Breast epithelium (tissue), 4 donors: ENCODE results near the gene YPEL1. TPM values are rescaled to one million over a fixed set of nuclear protein-coding genes. Genes with fewer than 3 reads are reported as not detected.

Experiments
- DNase-seq, 2 donors: peaks; one replicate each; pipeline ENCODE4 v3.0.0-alpha.2; 2019; ENCODE audit warnings: low spot score in 2 of 2
- H3K27ac ChIP-seq, 2 donors: fragments of 200-600 bp; sonication (generic) in 1 of 2; one replicate each; pipeline ENCODE4 v1.5.1; 2016 to 2019; ENCODE audit warnings: mild to moderate bottlenecking in 1 of 2
- H3K27me3 ChIP-seq, 2 donors: fragments of 200-600 bp; sonication (generic) in 1 of 2; one replicate each; pipeline versions ENCODE4 v1.5.1 to v1.6.0; 2017 to 2019; ENCODE audit warnings: control low read depth in 1 of 2, mild to moderate bottlenecking in 1 of 2
- H3K36me3 ChIP-seq: fragments of 200-600 bp; one replicate; pipeline ENCODE4 v1.5.1; 2019
- H3K4me1 ChIP-seq, 2 donors: fragments of 200-600 bp; sonication (generic); one replicate each; pipeline ENCODE4 v1.5.1; 2016 to 2019; ENCODE audit warnings: control low read depth in 1 of 2
- H3K4me3 ChIP-seq, 3 donors: fragments of 200-600 bp; sonication (generic); 1 replicate in 2 of 3; 2 replicates in 1 of 3; pipeline ENCODE4 v1.5.1; 2016 to 2019; ENCODE audit warnings: mild to moderate bottlenecking in 3 of 3, moderate library complexity in 2 of 3
- H3K9me3 ChIP-seq, 2 donors: fragments of 200-600 bp; sonication (generic) in 1 of 2; one replicate each; pipeline ENCODE4 v1.5.1; 2016 to 2019; ENCODE audit warnings: control low read depth in 1 of 2
- POLR2A ChIP-seq: fragments of 450-650 bp; IDR thresholded peaks from one replicate; pipeline ENCODE4 v1.6.1; 2016; ENCODE audit warnings: antibody characterized with exemption, mild to moderate bottlenecking, moderate library complexity
- POLR2AphosphoS5 ChIP-seq, 3 donors: sonication (generic); formaldehyde crosslinking; IDR thresholded peaks; one replicate each; pipeline ENCODE4 v1.6.1; 2017; ENCODE audit warnings: antibody characterized with exemption in 3 of 3
- intact Hi-C: fragments of 100-400 bp; cut with DNase I; formaldehyde crosslinking; loops from one replicate; pipeline ENCODE4 v1.15.1; 2023; ENCODE audit warnings: low total_unique reads
- total RNA-seq, 3 donors: library from RNA; depleted of rRNA; stranded (reverse); fragments of >200 nt; gene quantifications; one replicate each; pipeline ENCODE4 v1.1.0, GENCODE V29; 2016
- TF ChIP-seq, protein P1 (sequence below), 3 donors: fragments of 450-650 bp; IDR thresholded peaks; one replicate each; pipeline ENCODE4 v1.5.1; 2016 to 2017; ENCODE audit warnings: antibody characterized with exemption in 3 of 3, mild to moderate bottlenecking in 3 of 3, moderate library complexity in 3 of 3

The YPEL1 gene
- total RNA-seq, 3 donors from 2014 or later: 7.8 to 8.5 (median 7.9) TPM

DNA sequence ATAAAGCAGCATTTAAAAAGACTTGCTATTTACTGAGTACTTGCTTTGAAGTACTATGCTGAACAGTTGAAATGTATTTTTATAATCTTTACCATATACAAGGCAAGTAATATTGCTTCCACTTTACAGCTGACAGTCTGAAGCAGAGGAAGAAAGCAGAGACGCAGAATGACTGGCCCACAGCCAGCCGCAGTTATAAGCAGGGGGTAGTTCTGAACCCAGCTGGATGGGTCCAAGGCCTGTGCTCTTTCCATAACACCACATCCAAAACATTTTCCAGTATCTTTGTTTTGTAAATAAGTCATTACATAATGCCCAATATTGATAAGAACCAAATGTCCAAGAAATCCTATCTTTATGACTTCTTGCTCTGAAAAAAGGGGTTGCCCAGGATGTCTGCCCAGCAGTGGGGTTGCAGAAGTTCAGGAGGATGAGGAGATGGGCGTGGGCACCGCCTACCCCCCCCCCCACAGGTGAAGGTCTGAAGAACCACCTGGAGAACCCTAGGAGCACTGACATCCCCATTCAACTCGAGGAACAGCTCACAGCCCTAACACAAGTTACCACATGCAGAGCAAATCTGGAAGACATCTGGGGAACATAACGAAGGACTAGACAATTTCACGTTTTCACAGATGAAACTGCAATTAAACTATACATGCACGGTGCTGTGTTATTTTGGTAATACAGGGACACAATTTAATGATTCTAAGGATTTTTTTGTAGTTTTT lies 24.2 kb upstream of the YPEL1 start:
- Histone ChIP-seq H3K4me3 (no peak overlapping the region), H3K4me1 (no peaks in the 10 kb centered on the region), H3K36me3 (peaks cover 4% of the 10 kb centered on the region), H3K27me3 (no peaks in the 10 kb centered on the region), H3K9me3 (no peaks in the 10 kb centered on the region), H3K27ac (no peak overlapping the region)
- intact Hi-C loops: no loop called here
- DNase-seq: no peak
- TF ChIP-seq POLR2A (no peak), POLR2AphosphoS5 (IDR thresholded peaks at IDR 0.05) (no peak)
- TF ChIP-seq, protein P1, sequence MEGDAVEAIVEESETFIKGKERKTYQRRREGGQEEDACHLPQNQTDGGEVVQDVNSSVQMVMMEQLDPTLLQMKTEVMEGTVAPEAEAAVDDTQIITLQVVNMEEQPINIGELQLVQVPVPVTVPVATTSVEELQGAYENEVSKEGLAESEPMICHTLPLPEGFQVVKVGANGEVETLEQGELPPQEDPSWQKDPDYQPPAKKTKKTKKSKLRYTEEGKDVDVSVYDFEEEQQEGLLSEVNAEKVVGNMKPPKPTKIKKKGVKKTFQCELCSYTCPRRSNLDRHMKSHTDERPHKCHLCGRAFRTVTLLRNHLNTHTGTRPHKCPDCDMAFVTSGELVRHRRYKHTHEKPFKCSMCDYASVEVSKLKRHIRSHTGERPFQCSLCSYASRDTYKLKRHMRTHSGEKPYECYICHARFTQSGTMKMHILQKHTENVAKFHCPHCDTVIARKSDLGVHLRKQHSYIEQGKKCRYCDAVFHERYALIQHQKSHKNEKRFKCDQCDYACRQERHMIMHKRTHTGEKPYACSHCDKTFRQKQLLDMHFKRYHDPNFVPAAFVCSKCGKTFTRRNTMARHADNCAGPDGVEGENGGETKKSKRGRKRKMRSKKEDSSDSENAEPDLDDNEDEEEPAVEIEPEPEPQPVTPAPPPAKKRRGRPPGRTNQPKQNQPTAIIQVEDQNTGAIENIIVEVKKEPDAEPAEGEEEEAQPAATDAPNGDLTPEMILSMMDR (IDR thresholded peaks at IDR 0.05): no peak

DNA sequence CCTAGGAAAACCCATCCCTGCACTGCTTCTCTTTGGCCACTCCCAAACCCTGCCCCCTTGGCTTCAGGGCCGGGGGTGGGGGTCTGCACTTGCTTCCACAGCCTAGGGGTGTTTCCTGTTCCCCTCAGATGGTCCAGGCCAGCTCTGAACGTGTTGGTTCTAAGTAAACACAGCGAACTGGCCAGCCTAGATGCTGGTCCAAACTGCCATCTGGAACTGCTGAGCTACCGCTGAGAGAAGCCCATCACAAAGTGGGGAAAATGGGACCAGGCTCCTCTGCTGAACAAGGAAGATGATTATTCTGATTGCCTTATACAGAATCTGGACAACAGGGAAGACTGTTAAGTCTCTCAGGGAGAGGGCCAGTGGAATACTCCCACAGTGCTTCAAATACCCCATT lies 23.5 kb upstream of the YPEL1 start:
- no peaks in the 10 kb centered on the region for H3K27me3 ChIP-seq
- H3K9me3 ChIP-seq: no peaks in the 10 kb centered on the region
- peaks cover 4% of the 10 kb centered on the region for H3K36me3 ChIP-seq
- no peak for DNase-seq
- no peak for TF ChIP-seq POLR2A
- TF ChIP-seq, protein P1 (IDR thresholded peaks at IDR 0.05): no peak
- no peak for TF ChIP-seq POLR2AphosphoS5 (IDR thresholded peaks at IDR 0.05)
- H3K27ac ChIP-seq: no peak overlapping the region
- H3K4me1 ChIP-seq: no peaks in the 10 kb centered on the region
- no peak overlapping the region for H3K4me3 ChIP-seq
- intact Hi-C loops: no loop called here

- intact Hi-C loops: no loop called here
- Histone ChIP-seq H3K27ac (no peak overlapping the region), H3K4me1 (no peaks in the 10 kb centered on the region), H3K36me3 (peaks cover 4% of the 10 kb centered on the region), H3K9me3 (no peaks in the 10 kb centered on the region), H3K4me3 (no peak overlapping the region), H3K27me3 (no peaks in the 10 kb centered on the region)
- no peak for TF ChIP-seq POLR2A
- TF ChIP-seq POLR2AphosphoS5 (IDR thresholded peaks at IDR 0.05): no peak
- no peak for DNase-seq
Measured at GRCh38 chr22:21758091-21758864, 22.7 kb upstream of the YPEL1 start.

DNA sequence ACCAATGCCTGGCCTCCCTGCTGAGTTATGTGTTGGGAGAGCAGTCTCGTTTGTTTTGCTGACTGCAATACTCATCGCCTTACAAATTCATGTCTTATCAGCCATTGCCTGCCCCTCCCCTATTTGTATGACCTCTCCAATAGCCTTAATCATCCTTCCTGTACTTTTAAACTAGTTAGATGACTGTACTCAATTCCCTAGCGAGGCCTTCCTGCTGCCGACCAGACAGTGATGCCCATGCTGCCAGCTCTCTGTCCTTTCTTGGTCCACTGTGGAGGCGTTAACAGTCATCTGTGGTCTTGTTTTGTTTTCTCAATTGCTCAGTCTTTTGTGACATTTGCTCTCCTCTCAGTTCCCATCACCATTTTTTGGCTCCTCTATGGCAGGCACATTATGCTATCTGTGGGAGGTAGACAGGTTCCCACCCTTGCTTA lies 20.3 kb upstream of the YPEL1 start:
- DNase-seq: no peak
- no peak overlapping the region for H3K4me3 ChIP-seq
- H3K36me3 ChIP-seq: no peaks in the 10 kb centered on the region
- no peak overlapping the region for H3K27ac ChIP-seq
- TF ChIP-seq, protein P1 (IDR thresholded peaks at IDR 0.05): no peak
- no peaks in the 10 kb centered on the region for H3K9me3 ChIP-seq
- no peaks in the 10 kb centered on the region for H3K27me3 ChIP-seq
- H3K4me1 ChIP-seq: no peaks in the 10 kb centered on the region
- intact Hi-C loops: no loop called here

DNA sequence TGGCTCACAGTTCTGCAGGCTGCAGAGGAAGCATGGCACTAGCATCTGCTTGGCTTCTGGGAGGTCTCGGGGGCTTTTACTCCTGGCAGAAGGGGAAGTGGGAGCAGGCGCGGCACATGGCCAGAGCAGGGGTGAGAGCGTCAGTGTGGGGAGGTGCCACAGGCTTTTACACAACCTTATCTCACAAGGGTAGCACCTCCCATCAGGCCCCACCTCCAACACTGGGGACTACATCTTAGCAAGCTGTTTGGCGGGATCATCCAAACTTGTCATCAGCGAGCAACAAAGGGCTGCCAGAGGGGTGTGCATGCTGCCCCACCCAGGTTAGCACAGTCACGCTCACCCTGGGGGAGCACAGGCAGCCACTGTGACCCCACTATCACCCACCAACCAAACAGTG lies 18.9 kb upstream of the YPEL1 start:
- Histone ChIP-seq H3K27me3 (no peaks in the 10 kb centered on the region), H3K36me3 (no peaks in the 10 kb centered on the region), H3K9me3 (no peaks in the 10 kb centered on the region), H3K4me1 (no peaks in the 10 kb centered on the region), H3K4me3 (no peak overlapping the region), H3K27ac (no peak overlapping the region)
- DNase-seq: no peak
- no peak for TF ChIP-seq POLR2AphosphoS5 (IDR thresholded peaks at IDR 0.05)
- TF ChIP-seq, protein P1 (IDR thresholded peaks at IDR 0.05): no peak
- no peak for TF ChIP-seq POLR2A
- intact Hi-C loops: no loop called here
